IMR-90 (cell line): ENCODE measurements around the gene RHOB. TPM values are rescaled to one million over a fixed set of nuclear protein-coding genes. Genes with fewer than 3 reads are reported as not detected.

Experiments
- ATAC-seq: fragments of 200-7000 bp; cut with Tn5 transposase; 2 replicates; pipeline ENCODE4 v1.9.1; 2020; ENCODE audit warnings: low read depth, mild to moderate bottlenecking, moderate library complexity
- BruUV-seq: library from RNA; stranded (reverse); fragments of 400-500 nt; replicated peaks from 2 replicates; lab custom pipeline; 2021; lab: Mats Ljungman, UMichigan
- CTCF ChIA-PET: fragments of 300-600 bp; formaldehyde crosslinking; extraction: SDS; loops from one replicate; lab custom pipeline; 2021; ENCODE audit warnings: antibody characterized with exemption; lab: Yijun Ruan, JAX
- POLR2A ChIA-PET: fragments of 300-600 bp; sonication (Branson Sonifier 250); formaldehyde crosslinking; loops from one replicate; lab custom pipeline; 2022; ENCODE audit warnings: antibody characterized with exemption; ENCODE audit not compliant: unreplicated experiment; lab: Charles Lee
- DNase-seq: peaks from one replicate; pipeline ENCODE4 v3.0.0; 2013
- H2AFZ ChIP-seq: replicated peaks from 2 replicates; pipeline ENCODE3; 2013; ENCODE audit warnings: low read length, mild to moderate bottlenecking; ENCODE audit not compliant: poor library complexity
- H2AK5ac ChIP-seq: 2 replicates; pipeline ENCODE4 v1.6.1; 2013; ENCODE audit warnings: low read depth, low read length, inconsistent platforms
- H2AK9ac ChIP-seq: replicated peaks from 2 replicates; pipeline ENCODE3; 2013; ENCODE audit warnings: mild to moderate bottlenecking, low read depth, low read length, moderate library complexity; ENCODE audit not compliant: poor library complexity
- H2BK120ac ChIP-seq: 2 replicates; pipeline ENCODE4 v1.6.1; 2013; ENCODE audit warnings: low read depth, low read length, inconsistent platforms
- H2BK15ac ChIP-seq: 3 replicates; pipeline ENCODE4 v1.6.1; 2013; ENCODE audit warnings: low read depth, low read length, inconsistent platforms
- H2BK20ac ChIP-seq: 2 replicates; pipeline ENCODE4 v1.6.1; 2013; ENCODE audit warnings: low read depth, mild to moderate bottlenecking, inconsistent platforms, low read length, moderate library complexity
- H2BK5ac ChIP-seq: 2 replicates; pipeline ENCODE4 v1.6.1; 2013; ENCODE audit warnings: mild to moderate bottlenecking, low read depth, low read length, inconsistent platforms; ENCODE audit not compliant: poor library complexity, severe bottlenecking
- H3K14ac ChIP-seq: replicated peaks from 2 replicates; pipeline ENCODE4 v1.6.1; 2013; ENCODE audit warnings: low read depth, low read length, inconsistent platforms
- H3K18ac ChIP-seq: 2 replicates; pipeline ENCODE4 v1.6.1; 2013; ENCODE audit warnings: low read depth, low read length, control low read depth
- H3K23ac ChIP-seq: 2 replicates; pipeline ENCODE4 v1.6.1; 2013; ENCODE audit warnings: low read depth, low read length, inconsistent platforms
- H3K27ac ChIP-seq: 2 replicates; pipeline ENCODE4 v1.5.1; 2013; ENCODE audit warnings: mild to moderate bottlenecking, control low read depth, low read length; ENCODE audit not compliant: insufficient read depth
- H3K27me3 ChIP-seq: 2 replicates; pipeline ENCODE4 v1.6.1; 2013; ENCODE audit warnings: low read length; ENCODE audit not compliant: control insufficient read depth, insufficient read depth
- H3K36me3 ChIP-seq: 2 replicates; pipeline ENCODE4 v1.6.1; 2013; ENCODE audit warnings: low read length, mixed read lengths; ENCODE audit not compliant: control insufficient read depth, insufficient read depth
- H3K4ac ChIP-seq: 2 replicates; pipeline ENCODE4 v1.6.1; 2013; ENCODE audit warnings: low read depth, low read length, inconsistent platforms
- H3K4me1 ChIP-seq: 2 replicates; pipeline ENCODE4 v1.6.1; 2013; ENCODE audit warnings: low read length, mixed read lengths; ENCODE audit not compliant: control insufficient read depth, insufficient read depth
- H3K4me2 ChIP-seq: 2 replicates; pipeline ENCODE4 v1.6.1; 2013; ENCODE audit warnings: low read depth, mild to moderate bottlenecking, control low read depth, low read length, moderate library complexity
- H3K4me3 ChIP-seq: 2 replicates; pipeline ENCODE4 v1.5.1; 2013; ENCODE audit warnings: low read depth, mild to moderate bottlenecking, control low read depth, low read length, moderate library complexity; ENCODE audit not compliant: insufficient read depth
- H3K56ac ChIP-seq: 2 replicates; pipeline ENCODE4 v1.6.1; 2013; ENCODE audit warnings: low read length, inconsistent platforms; ENCODE audit not compliant: insufficient read depth; ENCODE audit errors: extremely low read depth
- H3K79me1 ChIP-seq, 2 experiments: 2 replicates each; pipeline ENCODE4 v1.6.1; 2013; ENCODE audit warnings: low read length in 2 of 2, inconsistent platforms in 1 of 2, low read depth in 1 of 2
- H3K9ac ChIP-seq: 2 replicates; pipeline ENCODE4 v1.6.1; 2013; ENCODE audit warnings: low read depth, low read length, control low read depth
- H3K9me1 ChIP-seq: 2 replicates; pipeline ENCODE4 v1.6.1; 2013; ENCODE audit warnings: low read length, inconsistent platforms; ENCODE audit not compliant: insufficient read depth
- H3K9me3 ChIP-seq: 2 replicates; pipeline ENCODE4 v1.6.1; 2013; ENCODE audit warnings: low read length; ENCODE audit not compliant: control insufficient read depth, insufficient read depth
- H4K20me1 ChIP-seq: 2 replicates; pipeline ENCODE4 v1.6.1; 2013; ENCODE audit warnings: low read length, inconsistent platforms; ENCODE audit not compliant: insufficient read depth
- H4K5ac ChIP-seq: 2 replicates; pipeline ENCODE4 v1.6.1; 2013; ENCODE audit warnings: mild to moderate bottlenecking, low read depth, low read length, control low read depth
- H4K8ac ChIP-seq, 2 experiments: 2 replicates each; pipeline ENCODE4 v1.6.1; 2013; ENCODE audit warnings: low read depth in 2 of 2, low read length in 2 of 2, control low read depth in 1 of 2, inconsistent platforms in 1 of 2
- H4K91ac ChIP-seq: 2 replicates; pipeline ENCODE4 v1.6.1; 2013; ENCODE audit warnings: low read depth, low read length, inconsistent platforms; ENCODE audit not compliant: insufficient read depth
- CHD1 ChIP-seq: IDR thresholded peaks from 2 replicates; pipeline ENCODE4 v1.6.1; 2012; ENCODE audit warnings: low read depth, low read length, improper control_type of control experiment
- CTCF ChIP-seq: conservative IDR thresholded peaks from 2 replicates; pipeline ENCODE4 v1.5.1; 2012; ENCODE audit warnings: mild to moderate bottlenecking, low read depth, low read length, improper control_type of control experiment
- NFE2L2 ChIP-seq: fragments of 150-350 bp; IDR thresholded peaks from 2 replicates; pipeline ENCODE4 v1.6.1; 2016; ENCODE audit warnings: low read depth, mild to moderate bottlenecking, low read length
- WGBS, 2 experiments: methylation state at CpG; one replicate each; pipeline versions ENCODE4 v1.1.5 to v1.1.7; 2013; ENCODE audit warnings: missing lambda C conversion rate in 2 of 2; ENCODE audit not compliant: insufficient read length in 1 of 2; ENCODE audit errors: extremely low coverage in 2 of 2; 5-methylcytosine and 5-hydroxymethylcytosine counted together
- dilution Hi-C: fragments of 300-500 bp; cut with HindIII; formaldehyde crosslinking; loops from one replicate; pipeline ENCODE4 v1.14.3; 2018; ENCODE audit warnings: low sequenced_read_pairs; ENCODE audit not compliant: unreplicated experiment
- in situ Hi-C: fragments of 300-500 bp; cut with MboI; formaldehyde crosslinking; loops from 3 replicates; pipeline ENCODE4 v1.14.3; 2019; ENCODE audit warnings: low sequenced_read_pairs, inconsistent platforms, mixed read lengths
- intact Hi-C: fragments of 100-400 bp; cut with micrococcal nuclease; formaldehyde crosslinking; loops from 2 replicates; pipeline ENCODE4 v1.10.0; 2022
- polyA plus RNA-seq, 3 experiments: library from polyadenylated mRNA; depleted of rRNA; stranded (reverse); fragments of >200 nt; gene quantifications; 2 replicates each; pipeline ENCODE4 v1.2.3, GENCODE V29; 2012; ENCODE audit warnings: low replicate concordance in 1 of 3
- total RNA-seq: library from RNA; depleted of rRNA; stranded (reverse); fragments of >200 nt; gene quantifications from 2 replicates; pipeline ENCODE4 v1.2.3, GENCODE V29; 2012

Gene RHOB
- total and polyA plus RNA-seq, 2 of the 4 experiments (the other 2 are of a cell fraction), result 112 to 149 TPM

GRCh38 chr2:20484034-20484617, 37.3 kb downstream of the RHOB start:
- no peak for TF ChIP-seq CHD1
- TF ChIP-seq CTCF, result no peak
- TF ChIP-seq NFE2L2, result no peak
- DNase-seq (no peak), ATAC-seq (no peak)
- no peak overlapping the region for H2BK120ac ChIP-seq
- no peak overlapping the region for H3K23ac ChIP-seq
- no peak overlapping the region for H2BK15ac ChIP-seq
- no peak overlapping the region for H3K18ac ChIP-seq
- H4K20me1 ChIP-seq, result no peaks in the 10 kb centered on the region
- 95% methylated on average over 4 of the region's 6 CpGs; no CpG with 5 or more reads in 1 of the 2 experiments for WGBS, 2 experiments
- intact Hi-C loops (no loop called here), in situ Hi-C loops (no loop called here), dilution Hi-C loops (no loop called here)
- no peak overlapping the region for H3K56ac ChIP-seq
- peaks cover 11% of the 10 kb centered on the region for H3K27me3 ChIP-seq
- ChIA-PET CTCF (interaction anchor here (0.9 kb wide), 1 partner anchor 23 kb away, joined by 4 read pairs; no protein-coding TSS in a partner anchor), POLR2A (no interaction called here)
- H4K5ac ChIP-seq, result no peak overlapping the region
- no peak overlapping the region for H3K27ac ChIP-seq
- H3K4me3 ChIP-seq, result no peak overlapping the region
- no TSS peak for BruUV-seq
- H3K36me3 ChIP-seq, result no peaks in the 10 kb centered on the region
- H3K14ac ChIP-seq, result no peak overlapping the region
- H3K79me1 ChIP-seq, result no peaks in the 10 kb centered on the region
- H3K9me3 ChIP-seq, result no peaks in the 10 kb centered on the region
- H2AK9ac ChIP-seq, result no peak overlapping the region
- H3K4ac ChIP-seq, result no peak overlapping the region
- no peak overlapping the region for H3K4me2 ChIP-seq
- no peak overlapping the region for H4K8ac ChIP-seq
- H2BK20ac ChIP-seq, result no peak overlapping the region
- H3K9me1 ChIP-seq, result no peaks in the 10 kb centered on the region
- no peak overlapping the region for H3K9ac ChIP-seq
- no peak overlapping the region for H2AFZ ChIP-seq
- H3K4me1 ChIP-seq, result peaks cover 4% of the 10 kb centered on the region
- no peak overlapping the region for H4K91ac ChIP-seq
- no peak overlapping the region for H2BK5ac ChIP-seq
- no peak overlapping the region for H2AK5ac ChIP-seq
